Measurements from ENCODE around the gene ZNF212.

DNA sequence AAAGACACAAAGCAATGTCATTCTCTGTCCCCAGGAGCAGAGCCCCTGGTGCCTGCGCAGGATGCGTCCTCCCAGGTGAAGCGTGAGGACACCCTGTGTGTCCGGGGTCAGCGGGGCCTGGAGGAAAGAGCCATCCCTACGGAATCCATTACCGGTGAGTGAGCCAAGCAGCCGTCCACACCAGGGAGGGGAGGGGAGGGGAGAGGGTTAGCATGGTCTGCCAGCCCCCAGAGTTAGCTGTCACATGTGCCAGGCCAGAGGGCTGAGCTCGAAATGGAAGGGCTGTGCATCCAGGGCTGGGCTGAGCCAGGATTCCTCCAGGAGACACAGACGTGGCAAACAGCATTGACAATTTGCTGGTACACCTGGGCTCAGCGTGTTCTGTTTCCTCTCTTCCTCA is 28.9 kb upstream of the ZNF212 start:
- TF ChIP-seq, protein P1, sequence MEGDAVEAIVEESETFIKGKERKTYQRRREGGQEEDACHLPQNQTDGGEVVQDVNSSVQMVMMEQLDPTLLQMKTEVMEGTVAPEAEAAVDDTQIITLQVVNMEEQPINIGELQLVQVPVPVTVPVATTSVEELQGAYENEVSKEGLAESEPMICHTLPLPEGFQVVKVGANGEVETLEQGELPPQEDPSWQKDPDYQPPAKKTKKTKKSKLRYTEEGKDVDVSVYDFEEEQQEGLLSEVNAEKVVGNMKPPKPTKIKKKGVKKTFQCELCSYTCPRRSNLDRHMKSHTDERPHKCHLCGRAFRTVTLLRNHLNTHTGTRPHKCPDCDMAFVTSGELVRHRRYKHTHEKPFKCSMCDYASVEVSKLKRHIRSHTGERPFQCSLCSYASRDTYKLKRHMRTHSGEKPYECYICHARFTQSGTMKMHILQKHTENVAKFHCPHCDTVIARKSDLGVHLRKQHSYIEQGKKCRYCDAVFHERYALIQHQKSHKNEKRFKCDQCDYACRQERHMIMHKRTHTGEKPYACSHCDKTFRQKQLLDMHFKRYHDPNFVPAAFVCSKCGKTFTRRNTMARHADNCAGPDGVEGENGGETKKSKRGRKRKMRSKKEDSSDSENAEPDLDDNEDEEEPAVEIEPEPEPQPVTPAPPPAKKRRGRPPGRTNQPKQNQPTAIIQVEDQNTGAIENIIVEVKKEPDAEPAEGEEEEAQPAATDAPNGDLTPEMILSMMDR (IDR thresholded peaks at IDR 0.05) = no peak
- no peak for TF ChIP-seq POLR2A (IDR thresholded peaks at IDR 0.05)

Data from lower leg skin (tissue), 3 donors.